Cardiac fibroblast (primary cell): ENCODE data around the gene SNX3.

Experiments used
- DNase-seq, 2 donors: peaks; one replicate each; pipeline versions ENCODE4 v3.0.0 to v3.0.0-alpha.2; 2010; ENCODE audit warnings: low read depth in 2 of 2
- H3K4me3 ChIP-seq, 2 donors: replicated peaks in 1 of 2; 1 replicate in 1 of 2; 2 replicates in 1 of 2; pipeline ENCODE4 v1.5.1; 2011; ENCODE audit warnings: low read depth in 2 of 2, low read length in 2 of 2, mild to moderate bottlenecking in 2 of 2, moderate library complexity in 1 of 2
- TF ChIP-seq, protein P1 (sequence below): IDR thresholded peaks from one replicate; pipeline ENCODE4 v1.5.1; 2011; ENCODE audit warnings: low read depth, mild to moderate bottlenecking, low read length, inconsistent platforms

Gene SNX3

DNA sequence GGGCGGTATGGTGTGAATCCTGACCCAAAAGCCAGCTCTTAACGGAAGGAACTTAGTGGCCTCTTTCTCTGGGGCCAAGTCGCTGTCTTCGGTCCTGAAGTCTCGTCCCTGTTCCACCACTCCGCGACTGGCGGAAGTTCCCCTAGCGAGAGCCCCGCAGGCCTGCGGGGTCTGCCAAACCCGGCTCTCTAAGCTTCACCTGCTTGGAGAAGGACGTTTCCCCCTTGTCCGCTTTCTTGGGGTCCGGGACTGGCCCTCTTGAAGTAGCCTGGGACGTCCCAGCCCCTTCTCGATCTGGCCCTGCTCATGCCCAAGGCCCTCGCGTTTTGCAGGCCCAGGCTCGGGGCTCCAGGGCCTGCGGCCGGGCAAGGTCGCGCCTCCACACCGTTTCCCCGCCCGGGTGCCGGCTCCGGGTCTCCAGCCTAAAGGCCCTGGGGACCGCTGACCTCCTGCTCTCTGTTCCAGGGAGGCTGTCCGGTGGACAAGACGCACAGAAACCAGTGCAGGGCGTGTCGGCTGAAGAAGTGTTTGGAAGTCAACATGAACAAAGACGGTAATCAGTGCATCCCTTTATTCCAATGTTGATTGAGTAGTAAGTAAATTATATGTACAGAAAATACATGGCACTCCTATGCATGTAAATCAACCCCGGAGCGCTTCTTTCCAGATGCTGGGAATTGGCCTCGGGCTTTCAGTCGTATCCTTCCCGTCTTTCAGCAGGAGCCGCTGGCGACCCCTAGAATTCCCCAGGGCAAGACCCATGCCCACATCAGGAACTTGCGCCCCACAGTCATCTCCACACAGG is 86.3 kb downstream of the SNX3 start:
- peak; percentile 49 to 52 for DNase-seq
- H3K4me3 ChIP-seq, result no peak overlapping the region
- TF ChIP-seq, protein P1, sequence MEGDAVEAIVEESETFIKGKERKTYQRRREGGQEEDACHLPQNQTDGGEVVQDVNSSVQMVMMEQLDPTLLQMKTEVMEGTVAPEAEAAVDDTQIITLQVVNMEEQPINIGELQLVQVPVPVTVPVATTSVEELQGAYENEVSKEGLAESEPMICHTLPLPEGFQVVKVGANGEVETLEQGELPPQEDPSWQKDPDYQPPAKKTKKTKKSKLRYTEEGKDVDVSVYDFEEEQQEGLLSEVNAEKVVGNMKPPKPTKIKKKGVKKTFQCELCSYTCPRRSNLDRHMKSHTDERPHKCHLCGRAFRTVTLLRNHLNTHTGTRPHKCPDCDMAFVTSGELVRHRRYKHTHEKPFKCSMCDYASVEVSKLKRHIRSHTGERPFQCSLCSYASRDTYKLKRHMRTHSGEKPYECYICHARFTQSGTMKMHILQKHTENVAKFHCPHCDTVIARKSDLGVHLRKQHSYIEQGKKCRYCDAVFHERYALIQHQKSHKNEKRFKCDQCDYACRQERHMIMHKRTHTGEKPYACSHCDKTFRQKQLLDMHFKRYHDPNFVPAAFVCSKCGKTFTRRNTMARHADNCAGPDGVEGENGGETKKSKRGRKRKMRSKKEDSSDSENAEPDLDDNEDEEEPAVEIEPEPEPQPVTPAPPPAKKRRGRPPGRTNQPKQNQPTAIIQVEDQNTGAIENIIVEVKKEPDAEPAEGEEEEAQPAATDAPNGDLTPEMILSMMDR, result no peak

GRCh38 chr6:108171918-108172516 is 88.8 kb downstream of the SNX3 start:
- no peak overlapping the region for H3K4me3 ChIP-seq
- DNase-seq, result no peak
- TF ChIP-seq, protein P1, result no peak

- no peak overlapping the region for H3K4me3 ChIP-seq
- TF ChIP-seq, protein P1, result no peak
- DNase-seq, result no peak
These were observed 89.4 kb downstream of the SNX3 start for GRCh38 chr6:108171291-108171917.

DNA sequence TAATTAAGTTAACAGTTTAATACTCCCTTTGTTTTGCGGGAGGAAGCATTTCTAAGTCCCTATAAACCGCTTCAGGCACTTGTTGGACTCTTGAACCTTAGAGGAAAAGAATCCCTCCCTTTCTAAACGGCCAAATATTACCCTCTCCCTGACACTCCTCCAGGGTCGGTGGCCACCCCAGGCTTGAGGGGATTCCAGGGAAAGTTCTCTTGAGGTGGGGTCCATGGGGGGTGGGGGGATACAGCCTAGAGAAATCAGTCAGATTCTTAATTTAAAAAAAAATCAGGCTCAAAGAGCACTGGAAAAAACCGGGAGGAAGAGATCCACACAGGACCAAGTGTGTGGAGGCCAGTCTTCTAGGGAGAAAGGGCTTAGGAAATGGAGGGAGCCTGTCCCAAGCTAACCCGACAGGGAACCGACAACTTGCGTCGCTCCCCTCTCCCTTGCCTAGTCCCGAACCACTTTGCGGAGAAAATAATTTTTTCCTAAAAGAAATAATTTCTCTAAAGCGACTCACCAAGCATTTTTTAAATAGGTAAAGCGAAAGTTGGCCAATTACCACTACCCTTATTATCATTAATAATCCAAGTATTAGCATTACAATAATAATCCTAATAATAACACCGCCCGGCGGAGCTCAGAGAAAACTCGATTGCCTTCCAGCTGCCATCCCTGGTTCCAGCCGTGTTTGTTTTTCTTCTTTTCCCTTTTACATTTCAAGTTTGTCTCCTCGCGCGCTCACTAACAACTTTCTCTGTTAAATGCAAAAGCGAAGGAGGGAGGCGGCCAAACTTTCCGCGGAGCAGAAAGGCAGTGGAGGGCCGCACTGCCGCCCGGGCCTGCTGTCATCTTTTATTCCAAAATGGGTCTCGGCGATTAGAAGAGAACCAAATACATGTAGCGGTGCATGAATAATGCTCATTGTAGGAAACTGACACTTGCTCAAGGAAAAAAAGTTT is 90.2 kb downstream of the SNX3 start:
- TF ChIP-seq, protein P1, result no peak
- H3K4me3 ChIP-seq, result no peak overlapping the region
- no peak for DNase-seq

GRCh38 chr6:108169464-108170331 is 91.1 kb downstream of the SNX3 start:
- no peak overlapping the region for H3K4me3 ChIP-seq
- DNase-seq, result no peak
- TF ChIP-seq, protein P1, result no peak
